CD4-positive, alpha-beta T cell treated with Interleukin-21 for 1 hour (primary cell): ENCODE data around the gene GMDS.

ENCODE experiments used
- DNase-seq: peaks from one replicate; pipeline ENCODE4 v3.0.0-alpha.2; 2020

GMDS gene

GRCh38 chr6:1972962-1973361, 272.4 kb downstream of the GMDS start:
- DNase-seq = no peak

- DNase-seq = no peak
Measured at GRCh38 chr6:1971612-1972011, 273.8 kb downstream of the GMDS start.

GRCh38 chr6:1970151-1970561, 275.2 kb downstream of the GMDS start:
- no peak for DNase-seq

- DNase-seq = no peak
Measured at GRCh38 chr6:1966713-1967112, 278.7 kb downstream of the GMDS start.

- no peak for DNase-seq
Measured at GRCh38 chr6:1965596-1966224, 279.7 kb downstream of the GMDS start.

- DNase-seq = no peak
Measured at GRCh38 chr6:1963596-1963995, 281.8 kb downstream of the GMDS start.

GRCh38 chr6:1962201-1962600, 283.2 kb downstream of the GMDS start:
- no peak for DNase-seq

GRCh38 chr6:1960486-1961142, 284.8 kb downstream of the GMDS start:
- DNase-seq = no peak

GRCh38 chr6:1958257-1958656, 287.1 kb downstream of the GMDS start:
- DNase-seq = no peak

- DNase-seq = no peak
Measured at GRCh38 chr6:1957746-1958145, 287.7 kb downstream of the GMDS start.

GRCh38 chr6:1952740-1953360, 292.6 kb downstream of the GMDS start:
- no peak for DNase-seq

GRCh38 chr6:1950631-1951030, 294.8 kb downstream of the GMDS start:
- no peak for DNase-seq

- no peak for DNase-seq
Measured at GRCh38 chr6:1949538-1949937, 295.9 kb downstream of the GMDS start.

GRCh38 chr6:1947922-1948321, 297.5 kb downstream of the GMDS start:
- DNase-seq = no peak

GRCh38 chr6:1946583-1946982, 298.8 kb downstream of the GMDS start:
- DNase-seq = no peak

GRCh38 chr6:1945235-1945832, 300.1 kb downstream of the GMDS start:
- DNase-seq = no peak

GRCh38 chr6:1942834-1943233, 302.6 kb downstream of the GMDS start:
- no peak for DNase-seq

GRCh38 chr6:1941534-1941933, 303.9 kb downstream of the GMDS start:
- no peak for DNase-seq

GRCh38 chr6:1940381-1940780, 305.0 kb downstream of the GMDS start:
- DNase-seq = no peak

GRCh38 chr6:1933292-1933691, 312.1 kb downstream of the GMDS start:
- DNase-seq = no peak

- DNase-seq = no peak
Measured at GRCh38 chr6:1931817-1932216, 313.6 kb downstream of the GMDS start.

- no peak for DNase-seq
Measured at GRCh38 chr6:1930356-1930755, 315.0 kb downstream of the GMDS start.

- DNase-seq = no peak
Measured at GRCh38 chr6:1929931-1930330, 315.5 kb downstream of the GMDS start.
